ENCODE results near the gene TEC. TPM values are rescaled to one million over a fixed set of nuclear protein-coding genes. Genes with fewer than 3 reads are reported as not detected.

TEC gene
- total RNA-seq, 1 experiment from 2014 or later: 4.5 TPM

GRCh38 chr4:48119646-48120045 is 150.0 kb downstream of the TEC start:
- TF ChIP-seq CEBPB (IDR thresholded peaks at IDR 0.05; ENCODE audit: low read depth): no peak
- no peak for TF ChIP-seq REST (IDR thresholded peaks at IDR 0.05; ENCODE audit: low read depth)
- no peak for TF ChIP-seq YY1 (IDR thresholded peaks at IDR 0.05; ENCODE audit: extremely low read depth, insufficient replicate concordance, low read depth, low read length)
- TF ChIP-seq EGR1 (IDR thresholded peaks at IDR 0.05; ENCODE audit: low read depth): no peak
- TF ChIP-seq, protein P1, sequence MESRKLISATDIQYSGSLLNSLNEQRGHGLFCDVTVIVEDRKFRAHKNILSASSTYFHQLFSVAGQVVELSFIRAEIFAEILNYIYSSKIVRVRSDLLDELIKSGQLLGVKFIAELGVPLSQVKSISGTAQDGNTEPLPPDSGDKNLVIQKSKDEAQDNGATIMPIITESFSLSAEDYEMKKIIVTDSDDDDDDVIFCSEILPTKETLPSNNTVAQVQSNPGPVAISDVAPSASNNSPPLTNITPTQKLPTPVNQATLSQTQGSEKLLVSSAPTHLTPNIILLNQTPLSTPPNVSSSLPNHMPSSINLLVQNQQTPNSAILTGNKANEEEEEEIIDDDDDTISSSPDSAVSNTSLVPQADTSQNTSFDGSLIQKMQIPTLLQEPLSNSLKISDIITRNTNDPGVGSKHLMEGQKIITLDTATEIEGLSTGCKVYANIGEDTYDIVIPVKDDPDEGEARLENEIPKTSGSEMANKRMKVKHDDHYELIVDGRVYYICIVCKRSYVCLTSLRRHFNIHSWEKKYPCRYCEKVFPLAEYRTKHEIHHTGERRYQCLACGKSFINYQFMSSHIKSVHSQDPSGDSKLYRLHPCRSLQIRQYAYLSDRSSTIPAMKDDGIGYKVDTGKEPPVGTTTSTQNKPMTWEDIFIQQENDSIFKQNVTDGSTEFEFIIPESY (IDR thresholded peaks at IDR 0.05; ENCODE audit: extremely low read depth, insufficient replicate concordance, low read length): no peak
- TF ChIP-seq RAD21 (IDR thresholded peaks at IDR 0.05; ENCODE audit: low read depth): no peak
- TF ChIP-seq SP1 (IDR thresholded peaks at IDR 0.05; ENCODE audit: low read depth): no peak
- no peak for TF ChIP-seq POLR2AphosphoS5 (IDR thresholded peaks at IDR 0.05; ENCODE audit: low read depth, low read length)
- no peak for TF ChIP-seq JUND (IDR thresholded peaks at IDR 0.05)
- TF ChIP-seq, protein P2, sequence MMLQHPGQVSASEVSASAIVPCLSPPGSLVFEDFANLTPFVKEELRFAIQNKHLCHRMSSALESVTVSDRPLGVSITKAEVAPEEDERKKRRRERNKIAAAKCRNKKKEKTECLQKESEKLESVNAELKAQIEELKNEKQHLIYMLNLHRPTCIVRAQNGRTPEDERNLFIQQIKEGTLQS (IDR thresholded peaks at IDR 0.05): no peak
- TF ChIP-seq POLR2A (IDR thresholded peaks at IDR 0.05; ENCODE audit: borderline replicate concordance, extremely low read depth, insufficient read depth, insufficient read length): no peak
- no peak for TF ChIP-seq ELF1 (IDR thresholded peaks at IDR 0.05; ENCODE audit: borderline replicate concordance, low read depth)
- TF ChIP-seq TCF7L2 (IDR thresholded peaks at IDR 0.05; ENCODE audit: borderline replicate concordance, extremely low read depth, insufficient read depth, insufficient read length): no peak
- TF ChIP-seq ZNF274 (IDR thresholded peaks at IDR 0.05; ENCODE audit: low read depth, low read length): no peak
- TF ChIP-seq EZH2phosphoT487 (IDR thresholded peaks at IDR 0.05; ENCODE audit: borderline replicate concordance): no peak
- TF ChIP-seq FOSL1 (IDR thresholded peaks at IDR 0.05; ENCODE audit: low read depth): no peak
- TF ChIP-seq MAX (IDR thresholded peaks at IDR 0.05): no peak
- no peak for TF ChIP-seq EZH2 (IDR thresholded peaks at IDR 0.05)

More at GRCh38 chr4:48119646-48120045, 150.0 kb downstream of the TEC start:
- H3K4me1 ChIP-seq (ENCODE audit: control insufficient read depth in 1 of 2, insufficient read depth in 2 of 2, low read length in 2 of 2): no peaks in the 10 kb centered on the region
- ATAC-seq (no peak), DNase-seq (ENCODE audit: low read depth, low spot score) (no peak)
- no peak overlapping the region for H2AFZ ChIP-seq (ENCODE audit: low read depth, low read length, poor library complexity, severe bottlenecking)
- ChIA-PET CTCF (no interaction called here), POLR2A (no interaction called here), RAD21 (ENCODE audit: low non-redundant PET in 1 of 2, low total read pairs in 2 of 2, uncharacterized antibody in 2 of 2, unreplicated experiment in 2 of 2) (no interaction called here)
- no TSS peak for BruUV-seq (replicated peaks)
- H3K36me3 ChIP-seq (ENCODE audit: control insufficient read depth in 1 of 2, insufficient read depth in 2 of 2, low read length in 2 of 2): no peaks in the 10 kb centered on the region
- no peaks in the 10 kb centered on the region for H4K20me1 ChIP-seq (ENCODE audit: insufficient read depth)
- intact Hi-C loops (cut with micrococcal nuclease): no loop called here
- no peaks in the 10 kb centered on the region for H3K79me2 ChIP-seq (ENCODE audit: insufficient read depth, low read length)
- H3K4me2 ChIP-seq (ENCODE audit: low read length): no peak overlapping the region
- H3K9ac ChIP-seq (ENCODE audit: low read length): no peak overlapping the region
- no peaks in the 10 kb centered on the region for H3K27me3 ChIP-seq (ENCODE audit: insufficient read depth, low read length)
- H3K9me2 ChIP-seq (ENCODE audit: insufficient read depth): no peaks in the 10 kb centered on the region
- no peak overlapping the region for H3K4me3 ChIP-seq (replicated peaks in 1 of 2; ENCODE audit: low read depth in 1 of 2, low read length in 2 of 2)
- no peaks in the 10 kb centered on the region for H3K9me3 ChIP-seq (ENCODE audit: control insufficient read depth in 1 of 2, insufficient read depth in 1 of 2, low read depth in 1 of 2, low read length in 2 of 2)
- H3K27ac ChIP-seq (ENCODE audit: low read depth, low read length): no peak overlapping the region
